RWPE1 (cell line): Measurements from ENCODE around the gene ATXN7.

Source experiments
- CTCF ChIA-PET: fragments of 350-600 bp; sonication (Branson Sonifier 250); formaldehyde crosslinking; extraction: SDS; loops from one replicate; lab custom pipeline; 2021; lab: Yijun Ruan, JAX
- POLR2A ChIA-PET: fragments of 400-600 bp; formaldehyde crosslinking; extraction: SDS; loops from one replicate; lab custom pipeline; 2020; ENCODE audit warnings: antibody characterized with exemption; ENCODE audit not compliant: low non-redundant PET; lab: Yijun Ruan, JAX
- DNase-seq: peaks from one replicate; pipeline ENCODE4 v3.0.0; 2012; ENCODE audit warnings: low spot score
- H3K27ac ChIP-seq: fragments of 450-650 bp; 2 replicates; pipeline ENCODE4 v1.5.1; 2017
- TF ChIP-seq, protein P1 (sequence below): fragments of 450-650 bp; conservative IDR thresholded peaks from 2 replicates; pipeline ENCODE4 v1.5.1; 2017; ENCODE audit warnings: low read depth, mild to moderate bottlenecking

ATXN7 gene

GRCh38 chr3:63951492-63952247 lies 88.0 kb downstream of the ATXN7 start:
- H3K27ac ChIP-seq, result no peak overlapping the region
- TF ChIP-seq, protein P1, sequence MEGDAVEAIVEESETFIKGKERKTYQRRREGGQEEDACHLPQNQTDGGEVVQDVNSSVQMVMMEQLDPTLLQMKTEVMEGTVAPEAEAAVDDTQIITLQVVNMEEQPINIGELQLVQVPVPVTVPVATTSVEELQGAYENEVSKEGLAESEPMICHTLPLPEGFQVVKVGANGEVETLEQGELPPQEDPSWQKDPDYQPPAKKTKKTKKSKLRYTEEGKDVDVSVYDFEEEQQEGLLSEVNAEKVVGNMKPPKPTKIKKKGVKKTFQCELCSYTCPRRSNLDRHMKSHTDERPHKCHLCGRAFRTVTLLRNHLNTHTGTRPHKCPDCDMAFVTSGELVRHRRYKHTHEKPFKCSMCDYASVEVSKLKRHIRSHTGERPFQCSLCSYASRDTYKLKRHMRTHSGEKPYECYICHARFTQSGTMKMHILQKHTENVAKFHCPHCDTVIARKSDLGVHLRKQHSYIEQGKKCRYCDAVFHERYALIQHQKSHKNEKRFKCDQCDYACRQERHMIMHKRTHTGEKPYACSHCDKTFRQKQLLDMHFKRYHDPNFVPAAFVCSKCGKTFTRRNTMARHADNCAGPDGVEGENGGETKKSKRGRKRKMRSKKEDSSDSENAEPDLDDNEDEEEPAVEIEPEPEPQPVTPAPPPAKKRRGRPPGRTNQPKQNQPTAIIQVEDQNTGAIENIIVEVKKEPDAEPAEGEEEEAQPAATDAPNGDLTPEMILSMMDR, result no peak
- ChIA-PET POLR2A (no interaction called here), CTCF (interaction anchor here (0.8 kb wide), 1 partner anchor 328 kb away, joined by 3 read pairs; no protein-coding TSS in a partner anchor)
- DNase-seq, result no peak

- TF ChIP-seq, protein P1, result no peak
- ChIA-PET POLR2A (no interaction called here), CTCF (no interaction called here)
- H3K27ac ChIP-seq, result no peak overlapping the region
- no peak for DNase-seq
Measured at GRCh38 chr3:63952248-63952594, 88.6 kb downstream of the ATXN7 start.

GRCh38 chr3:63954182-63954581 lies 90.5 kb downstream of the ATXN7 start:
- TF ChIP-seq, protein P1, result no peak
- POLR2A ChIA-PET, result no interaction called here
- CTCF ChIA-PET, result no interaction called here

GRCh38 chr3:63955036-63955650 lies 91.5 kb downstream of the ATXN7 start:
- TF ChIP-seq, protein P1, result no peak
- POLR2A ChIA-PET, result no interaction called here
- no peak for DNase-seq
- H3K27ac ChIP-seq, result no peak overlapping the region
- CTCF ChIA-PET, result no interaction called here

More at GRCh38 chr3:63954182-63954581, 90.5 kb downstream of the ATXN7 start:
- H3K27ac ChIP-seq, result peak overlapping the region; percentile 62
- DNase-seq, result peak; percentile 52

DNA sequence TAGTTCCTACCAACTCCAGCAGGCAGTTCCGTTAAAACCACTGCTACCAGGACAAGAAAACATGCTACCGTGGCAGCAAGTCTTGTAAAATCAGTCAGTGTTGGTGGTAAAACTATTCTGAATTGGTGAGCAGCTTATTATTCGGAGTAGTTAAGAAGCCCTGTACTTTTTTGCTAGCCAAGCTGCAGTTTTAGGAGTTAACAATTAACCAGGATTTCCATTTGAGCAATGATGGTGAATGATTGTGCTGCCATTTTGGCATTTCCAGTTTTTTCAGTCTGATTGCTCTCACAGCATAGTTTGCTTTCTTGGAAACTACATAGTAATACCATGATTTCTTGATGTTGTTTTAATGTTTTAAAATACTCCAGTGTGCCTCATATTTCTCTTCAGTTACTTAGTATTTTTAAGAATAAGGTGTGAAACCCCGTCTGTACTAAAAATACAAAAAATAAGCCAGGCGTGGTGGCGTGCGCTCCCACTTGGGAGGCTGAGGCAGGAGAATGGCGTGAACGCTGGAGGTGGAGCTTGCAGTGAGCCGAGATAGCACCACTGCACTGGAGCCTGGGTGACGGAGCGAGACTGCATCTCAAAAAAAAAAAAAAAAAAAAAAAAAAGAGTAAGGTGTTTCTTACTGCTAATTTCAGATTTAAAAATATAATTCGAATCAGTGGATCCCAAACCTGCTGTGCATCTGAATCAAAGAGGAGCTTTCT lies 92.3 kb downstream of the ATXN7 start:
- DNase-seq, result no peak
- CTCF ChIA-PET, result no interaction called here

DNA sequence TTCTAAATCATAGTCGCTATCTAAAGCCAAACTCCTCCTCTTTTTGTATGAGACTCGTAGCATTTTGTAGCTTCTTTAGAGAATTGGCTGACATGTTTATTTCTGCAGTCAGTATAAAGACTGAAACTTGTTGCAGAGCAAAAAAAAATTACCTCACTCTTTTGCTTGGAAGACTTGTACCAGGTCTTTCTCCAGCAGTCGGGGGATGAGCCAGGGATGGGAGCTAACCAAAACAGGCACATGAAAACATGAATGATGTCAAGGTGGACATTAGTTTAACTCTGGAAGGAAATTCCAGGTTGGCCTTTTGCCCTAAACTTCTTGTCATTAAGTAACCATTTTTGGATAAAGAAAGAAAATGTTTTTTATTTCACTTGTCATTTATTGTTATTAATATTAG lies 95.5 kb downstream of the ATXN7 start:
- POLR2A ChIA-PET, result no interaction called here
- no peak for DNase-seq
- TF ChIP-seq, protein P1, result no peak
- CTCF ChIA-PET, result no interaction called here
- H3K27ac ChIP-seq, result no peak overlapping the region

More for the DNA sequence above, 92.3 kb downstream of the ATXN7 start:
- H3K27ac ChIP-seq, result no peak overlapping the region
- TF ChIP-seq, protein P1, result no peak
- POLR2A ChIA-PET, result interaction anchor here (0.7 kb wide), 1 partner anchor 1882 kb away, joined by 6 read pairs; no protein-coding TSS in a partner anchor
